Tibial nerve (tissue), 4 donors: ENCODE data around the gene CCDC39. TPM values are rescaled to one million over a fixed set of nuclear protein-coding genes. Genes with fewer than 3 reads are reported as not detected.

Source experiments
- DNase-seq, 2 donors: peaks; one replicate each; pipeline ENCODE4 v3.0.0-alpha.2; 2019; ENCODE audit warnings: low spot score in 2 of 2
- H3K27ac ChIP-seq, 4 donors: fragments of 200-600 bp; sonication (generic) in 3 of 4; one replicate each; pipeline ENCODE4 v1.5.1; 2017 to 2019; ENCODE audit warnings: mild to moderate bottlenecking in 1 of 4
- H3K27me3 ChIP-seq, 2 donors: fragments of 200-600 bp; sonication (generic) in 1 of 2; one replicate each; pipeline versions ENCODE4 v1.5.1 to v1.6.0; 2017 to 2019
- H3K36me3 ChIP-seq, 3 donors: fragments of 200-600 bp; sonication (generic); one replicate each; pipeline ENCODE4 v1.5.1; 2018 to 2019
- H3K4me1 ChIP-seq, 4 donors: fragments of 200-600 bp; sonication (generic) in 3 of 4; one replicate each; pipeline ENCODE4 v1.5.1; 2017 to 2019
- H3K4me3 ChIP-seq, 4 donors: fragments of 200-600 bp; sonication (generic) in 3 of 4; one replicate each; pipeline ENCODE4 v1.5.1; 2017 to 2019; ENCODE audit warnings: mild to moderate bottlenecking in 1 of 4, moderate library complexity in 1 of 4
- H3K9me3 ChIP-seq, 4 donors: fragments of 200-600 bp; sonication (generic) in 3 of 4; one replicate each; pipeline ENCODE4 v1.5.1; 2017 to 2019
- EP300 ChIP-seq, 2 donors: sonication (generic); formaldehyde crosslinking; IDR thresholded peaks; one replicate each; pipeline ENCODE4 v1.6.1; 2017; ENCODE audit warnings: antibody characterized with exemption in 2 of 2, mild to moderate bottlenecking in 1 of 2
- POLR2A ChIP-seq, 2 donors: fragments of 450-650 bp; IDR thresholded peaks; one replicate each; pipeline ENCODE4 v1.6.1; 2017; ENCODE audit warnings: antibody characterized with exemption in 2 of 2, mild to moderate bottlenecking in 2 of 2, moderate library complexity in 2 of 2
- whole genome bisulfite sequencing, 2 donors: methylation state at CpG; one replicate each; pipeline ENCODE4 v1.1.5; 2018; 5-methylcytosine and 5-hydroxymethylcytosine counted together
- total RNA-seq, 4 donors: library from RNA; depleted of rRNA; stranded (reverse); fragments of >200 nt; gene quantifications; one replicate each; pipeline ENCODE4 v1.1.0, GENCODE V29; 2016
- TF ChIP-seq, protein P1 (sequence below), 5 experiments: fragments of 200-600 bp in 3 of 5; fragments of 450-650 bp in 2 of 5; sonication (generic) in 3 of 5; IDR thresholded peaks; one replicate each; pipeline ENCODE4 v1.5.1; 2016 to 2019; ENCODE audit warnings: antibody characterized with exemption in 5 of 5, mild to moderate bottlenecking in 3 of 5, moderate library complexity in 2 of 5

CCDC39 gene
- total RNA-seq, 4 donors from 2014 or later, result 0.42 TPM; not detected in 3

DNA sequence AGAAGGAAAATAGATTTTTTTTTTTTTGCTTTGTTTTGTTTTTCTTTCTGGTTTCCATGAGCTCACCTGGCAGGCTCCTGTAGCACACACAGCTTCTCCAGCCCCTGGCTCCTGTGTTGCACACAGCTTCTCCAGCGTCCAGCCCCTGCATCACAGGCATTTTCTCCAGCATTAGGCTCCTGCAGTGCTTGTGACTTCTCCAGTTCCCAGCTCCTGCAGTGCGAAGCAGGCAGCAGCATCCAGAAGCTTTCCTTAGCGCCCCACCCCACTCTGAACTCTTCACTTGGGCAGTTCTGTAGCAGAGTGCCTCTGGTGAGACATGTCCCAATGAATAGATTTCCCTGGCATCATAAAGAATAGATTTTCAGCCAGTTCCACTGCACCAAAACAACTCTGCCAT is 5.5 kb upstream of the CCDC39 start:
- TF ChIP-seq POLR2A (IDR thresholded peaks at IDR 0.05), result no peak
- TF ChIP-seq, protein P1, sequence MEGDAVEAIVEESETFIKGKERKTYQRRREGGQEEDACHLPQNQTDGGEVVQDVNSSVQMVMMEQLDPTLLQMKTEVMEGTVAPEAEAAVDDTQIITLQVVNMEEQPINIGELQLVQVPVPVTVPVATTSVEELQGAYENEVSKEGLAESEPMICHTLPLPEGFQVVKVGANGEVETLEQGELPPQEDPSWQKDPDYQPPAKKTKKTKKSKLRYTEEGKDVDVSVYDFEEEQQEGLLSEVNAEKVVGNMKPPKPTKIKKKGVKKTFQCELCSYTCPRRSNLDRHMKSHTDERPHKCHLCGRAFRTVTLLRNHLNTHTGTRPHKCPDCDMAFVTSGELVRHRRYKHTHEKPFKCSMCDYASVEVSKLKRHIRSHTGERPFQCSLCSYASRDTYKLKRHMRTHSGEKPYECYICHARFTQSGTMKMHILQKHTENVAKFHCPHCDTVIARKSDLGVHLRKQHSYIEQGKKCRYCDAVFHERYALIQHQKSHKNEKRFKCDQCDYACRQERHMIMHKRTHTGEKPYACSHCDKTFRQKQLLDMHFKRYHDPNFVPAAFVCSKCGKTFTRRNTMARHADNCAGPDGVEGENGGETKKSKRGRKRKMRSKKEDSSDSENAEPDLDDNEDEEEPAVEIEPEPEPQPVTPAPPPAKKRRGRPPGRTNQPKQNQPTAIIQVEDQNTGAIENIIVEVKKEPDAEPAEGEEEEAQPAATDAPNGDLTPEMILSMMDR (IDR thresholded peaks at IDR 0.05), result no peak
- WGBS, 2 donors, result 7 to 20% methylated on average over 3 of the region's 3 CpGs
- no peaks in the 10 kb centered on the region for H3K9me3 ChIP-seq
- peaks cover 0 to 8% (median 4%) of the 10 kb centered on the region in 4 donors for H3K4me1 ChIP-seq
- no peak for DNase-seq
- H3K27me3 ChIP-seq, result no peaks in the 10 kb centered on the region
- no peaks in the 10 kb centered on the region for H3K36me3 ChIP-seq
- no peak overlapping the region for H3K4me3 ChIP-seq
- H3K27ac ChIP-seq, result no peak overlapping the region

DNA sequence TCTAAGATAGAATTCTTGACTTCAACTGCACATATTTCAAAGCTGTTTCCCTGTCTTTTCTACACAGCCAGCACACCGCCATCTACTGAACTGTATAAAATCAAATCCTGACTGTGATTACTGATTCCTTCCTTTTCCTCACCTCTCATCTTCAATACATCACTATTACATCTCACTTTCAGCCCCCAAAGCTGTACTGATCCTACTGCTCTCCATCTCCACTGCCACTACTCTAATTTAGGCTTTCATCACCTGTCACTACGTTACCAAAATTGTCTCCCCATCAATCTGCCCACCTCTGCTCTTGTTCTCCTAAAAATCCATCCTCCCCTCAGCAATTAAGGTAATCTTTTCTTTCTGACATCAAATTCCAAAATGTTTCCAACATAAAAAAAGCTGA is 4.5 kb upstream of the CCDC39 start:
- Histone ChIP-seq H3K4me3 (no peak overlapping the region), H3K4me1 (peaks cover 0 to 12% (median 7%) of the 10 kb centered on the region in 4 donors), H3K27me3 (peaks cover 0 to 4% of the 10 kb centered on the region in 2 donors), H3K36me3 (no peaks in the 10 kb centered on the region), H3K27ac (no peak overlapping the region), H3K9me3 (no peaks in the 10 kb centered on the region)
- WGBS, 2 donors, result 86 to 88% methylated on average over 2 of the region's 2 CpGs
- TF ChIP-seq POLR2A (IDR thresholded peaks at IDR 0.05) (no peak), EP300 (IDR thresholded peaks at IDR 0.05) (no peak)
- TF ChIP-seq, protein P1 (IDR thresholded peaks at IDR 0.05), result no peak
- DNase-seq, result no peak

DNA sequence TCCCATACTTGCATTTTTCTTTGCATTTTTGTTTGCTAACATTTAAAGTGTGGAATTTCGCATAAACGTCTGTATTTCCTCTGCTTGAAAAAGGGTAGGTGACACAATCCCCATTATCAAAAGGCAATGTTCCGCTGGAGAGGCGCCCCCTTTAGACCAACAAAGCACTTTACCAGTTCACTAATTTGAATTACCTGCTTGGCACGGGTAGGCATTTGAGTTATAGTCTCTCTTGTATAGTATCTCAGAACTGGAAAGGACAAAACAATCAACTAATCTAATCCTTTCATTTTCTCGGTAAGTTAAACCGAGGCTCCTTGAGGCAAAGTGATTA is 775 bp upstream of the CCDC39 start:
- peak overlapping the region; percentile 44 to 67 (median 64) for H3K4me3 ChIP-seq
- WGBS, 2 donors, result 1% methylated on average over 7 of the region's 7 CpGs
- no peak for TF ChIP-seq EP300 (IDR thresholded peaks at IDR 0.05)
- TF ChIP-seq, protein P1 (IDR thresholded peaks at IDR 0.05), result peak in 3 of 5 experiments; percentile 18 to 29 (median 24)
- H3K27me3 ChIP-seq, result peaks cover 0 to 4% of the 10 kb centered on the region in 2 donors
- H3K4me1 ChIP-seq, result peaks cover 0 to 21% (median 7%) of the 10 kb centered on the region in 4 donors
- peak in 1 of 2 donors; percentile 5 for DNase-seq
- no peaks in the 10 kb centered on the region for H3K9me3 ChIP-seq
- no peaks in the 10 kb centered on the region for H3K36me3 ChIP-seq
- peak overlapping the region in 1 of 4 donors; percentile 39 for H3K27ac ChIP-seq

DNA sequence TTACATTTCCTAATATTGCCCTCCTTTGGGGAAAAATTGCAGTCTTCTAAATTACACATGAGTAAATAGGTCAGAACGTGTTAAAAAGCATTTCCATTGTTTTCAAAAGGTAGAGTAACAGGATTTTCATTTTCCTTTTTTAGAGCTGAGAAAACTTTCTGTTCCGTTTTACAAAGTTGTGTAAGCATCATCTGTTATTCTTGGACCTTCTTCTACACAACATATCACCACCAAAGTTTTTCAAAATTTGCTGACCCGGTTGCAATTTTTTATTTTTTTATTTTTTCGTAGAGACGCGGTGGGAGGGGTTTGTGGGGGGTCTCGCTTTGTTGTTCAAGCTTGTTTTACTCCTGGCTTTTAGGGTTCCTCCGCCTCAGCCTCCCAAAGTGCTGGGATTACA is 1.1 kb downstream of the CCDC39 start:
- 11 to 17% methylated on average over 8 of the region's 8 CpGs for WGBS, 2 donors
- no peaks in the 10 kb centered on the region for H3K36me3 ChIP-seq
- no peak overlapping the region for H3K4me3 ChIP-seq
- H3K27ac ChIP-seq, result no peak overlapping the region
- H3K27me3 ChIP-seq, result peaks cover 0 to 4% of the 10 kb centered on the region in 2 donors
- H3K4me1 ChIP-seq, result peaks cover 0 to 21% (median 7%) of the 10 kb centered on the region in 4 donors
- DNase-seq, result no peak
- TF ChIP-seq POLR2A (IDR thresholded peaks at IDR 0.05) (no peak), EP300 (IDR thresholded peaks at IDR 0.05) (no peak)
- TF ChIP-seq, protein P1 (IDR thresholded peaks at IDR 0.05), result no peak
- no peaks in the 10 kb centered on the region for H3K9me3 ChIP-seq

DNA sequence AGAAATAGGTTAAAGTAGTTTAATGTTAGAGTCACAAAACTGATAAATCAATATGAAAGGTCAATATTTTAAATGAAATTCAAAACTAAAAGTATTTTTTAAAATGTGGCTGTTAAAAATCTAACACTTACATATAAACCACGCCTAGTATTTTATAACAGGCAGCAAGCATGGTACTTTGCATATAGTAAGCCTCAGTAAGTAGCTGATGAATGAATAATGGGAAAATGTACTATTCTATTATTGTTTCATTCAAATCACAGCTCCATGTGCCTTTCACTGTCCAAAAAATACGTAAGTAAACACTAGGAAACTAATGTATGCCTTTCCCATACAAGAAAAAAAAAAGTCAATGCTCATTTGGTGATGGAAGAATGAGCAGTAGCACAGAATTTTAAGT is 17.8 kb downstream of the CCDC39 start:
- 66 to 70% methylated on average over 2 of the region's 2 CpGs for WGBS, 2 donors
- H3K27me3 ChIP-seq, result no peaks in the 10 kb centered on the region
- H3K27ac ChIP-seq, result no peak overlapping the region
- no peaks in the 10 kb centered on the region for H3K36me3 ChIP-seq
- no peak for DNase-seq
- no peak overlapping the region for H3K4me3 ChIP-seq
- H3K4me1 ChIP-seq, result no peaks in the 10 kb centered on the region
- no peaks in the 10 kb centered on the region for H3K9me3 ChIP-seq
- no peak for TF ChIP-seq POLR2A (IDR thresholded peaks at IDR 0.05)
- TF ChIP-seq, protein P1 (IDR thresholded peaks at IDR 0.05), result no peak
- TF ChIP-seq EP300 (IDR thresholded peaks at IDR 0.05), result no peak
